ENCODE results near the gene LARP1B. TPM values are rescaled to one million over a fixed set of nuclear protein-coding genes. Genes with fewer than 3 reads are reported as not detected.

LARP1B gene
- total and polyA plus RNA-seq, 2 of the 8 experiments (the other 6 are each of a cell fraction or from before 2014, with no cell fraction given): 10.6 to 47.0 TPM

DNA sequence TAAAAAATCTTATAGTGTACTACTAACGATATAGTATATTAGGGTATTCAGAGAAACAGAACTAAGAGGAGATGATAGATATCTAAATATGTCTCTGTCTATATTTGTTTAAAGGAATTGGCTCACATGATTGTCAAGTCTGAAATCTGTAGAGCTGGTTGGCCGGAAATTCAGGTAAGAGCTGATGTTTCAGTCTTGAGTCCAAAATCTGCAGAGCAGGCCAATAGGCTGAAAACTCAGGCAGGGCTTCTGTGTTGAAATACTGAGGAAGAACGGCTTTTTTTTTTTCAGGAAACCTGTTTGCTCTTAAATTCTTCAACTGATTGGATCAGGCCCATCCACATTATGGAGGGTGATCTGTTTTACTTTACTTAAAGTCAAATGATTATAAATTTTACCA is 194.8 kb downstream of the LARP1B start:
- CTCF ChIA-PET (ENCODE audit: partially characterized antibody): no interaction called here
- Histone ChIP-seq H3K18ac (ENCODE audit: extremely low read depth, low read length) (no peak overlapping the region), H3K14ac (ENCODE audit: insufficient read length) (no peak overlapping the region), H2BK12ac (ENCODE audit: low read depth, low read length) (no peak overlapping the region), H2BK20ac (ENCODE audit: low read length) (no peak overlapping the region), H3K9me3 (ENCODE audit: insufficient read depth in 2 of 2, low read depth in 1 of 2, low read length in 1 of 2) (peaks cover 3 to 7% of the 10 kb centered on the region in 2 experiments; a peak in 1 of 4 replicates), H2AFZ (ENCODE audit: low read length) (no peak overlapping the region), H3K4me2 (ENCODE audit: insufficient read depth in 1 of 2, low read depth in 2 of 2, low read length in 2 of 2) (no peak overlapping the region), H3K23ac (ENCODE audit: insufficient read length) (no peak overlapping the region), H4K20me1 (replicated peaks in 1 of 2; ENCODE audit: control insufficient read depth in 1 of 2, insufficient read depth in 2 of 2, low read length in 2 of 2) (no peaks in the 10 kb centered on the region), H3K4ac (replicated peaks; ENCODE audit: insufficient read length, low read depth, low read length) (no peak overlapping the region), H2BK15ac (ENCODE audit: low read length) (no peak overlapping the region), H4K91ac (replicated peaks; ENCODE audit: insufficient read length, low read length) (no peak overlapping the region), H3K56ac (replicated peaks; ENCODE audit: insufficient read length, low read depth, low read length) (no peak overlapping the region), H3K27ac (ENCODE audit: low read depth, low read length) (no peak overlapping the region), H3K4me3 (ENCODE audit: extremely low read depth in 1 of 4, insufficient read depth in 2 of 4, low read depth in 3 of 4, low read length in 4 of 4) (no peak overlapping the region), H3K36me3 (ENCODE audit: control insufficient read depth in 2 of 4, insufficient read depth in 4 of 4, low read length in 3 of 4) (no peaks in the 10 kb centered on the region), H3K4me1 (replicated peaks in 1 of 4; ENCODE audit: control insufficient read depth in 3 of 4, insufficient read depth in 4 of 4, low read length in 3 of 4) (peaks cover 0 to 4% (median 3%) of the 10 kb centered on the region in 4 experiments; a peak in 3 of 7 replicates), H3K79me2 (ENCODE audit: control insufficient read depth in 1 of 2, insufficient read depth in 2 of 2, low read length in 2 of 2) (no peaks in the 10 kb centered on the region), H2BK120ac (replicated peaks; ENCODE audit: low read depth, low read length) (no peak overlapping the region), H3K27me3 (replicated peaks in 1 of 4; ENCODE audit: control insufficient read depth in 3 of 4, extremely low read depth in 1 of 4, insufficient read depth in 3 of 4, low read length in 3 of 4) (no peaks in the 10 kb centered on the region), H3K9ac (replicated peaks in 1 of 4; ENCODE audit: extremely low read depth in 1 of 4, low read depth in 3 of 4, low read length in 3 of 4) (no peak overlapping the region), H3K79me1 (ENCODE audit: low read depth, low read length) (no peaks in the 10 kb centered on the region), H2BK5ac (ENCODE audit: low read depth, low read length) (no peak overlapping the region), H3K23me2 (ENCODE audit: low read depth, low read length) (no peaks in the 10 kb centered on the region), H2AK5ac (ENCODE audit: low read depth, low read length) (no peak overlapping the region), H4K8ac (ENCODE audit: extremely low read depth, insufficient read depth, low read length) (no peak overlapping the region), H4K5ac (ENCODE audit: insufficient read length, low read depth, low read length) (no peak overlapping the region)
- FAIRE-seq (no peak), DNase-seq (ENCODE audit: low read depth in 1 of 2, low spot score in 2 of 2) (no peak)
- 83% methylated on average over 3 of the region's 3 CpGs; no CpG with 5 or more reads in 1 of the 2 experiments for WGBS, 2 experiments (ENCODE audit: extremely low coverage in 1 of 2, insufficient coverage in 1 of 2, insufficient read length in 1 of 2, insufficient replicate concordance in 2 of 2, low coverage in 1 of 2, low lambda C conversion rate in 2 of 2, missing lambda C conversion rate in 1 of 2)
- POLR2A ChIA-PET (ENCODE audit: partially characterized antibody): no interaction called here
- TF ChIP-seq GABPA (IDR thresholded peaks at IDR 0.05; ENCODE audit: borderline replicate concordance, insufficient read depth, low read length) (no peak), BCL11A (IDR thresholded peaks at IDR 0.05; ENCODE audit: low read depth in 2 of 2, low read length in 2 of 2) (no peak), EGR1 (IDR thresholded peaks at IDR 0.05; ENCODE audit: borderline replicate concordance, low read depth, low read length) (no peak), FOSL1 (IDR thresholded peaks at IDR 0.05; ENCODE audit: insufficient read depth, low read depth, low read length) (no peak), NANOG (IDR thresholded peaks at IDR 0.05; ENCODE audit: insufficient read depth, low read depth, low read length, poor library complexity, severe bottlenecking) (no peak), CBX8 (IDR thresholded peaks at IDR 0.05; ENCODE audit: borderline replicate concordance, low read depth, low read length) (no peak), TBP (IDR thresholded peaks at IDR 0.05; ENCODE audit: low read depth, low read length) (no peak), SRF (IDR thresholded peaks at IDR 0.05; ENCODE audit: low read depth, low read length) (no peak), CHD1 (IDR thresholded peaks at IDR 0.05; ENCODE audit: low read depth, low read length) (no peak), RBBP5 (IDR thresholded peaks at IDR 0.05; ENCODE audit: borderline replicate concordance, low read depth, low read length) (no peak), RNF2 (IDR thresholded peaks at IDR 0.05; ENCODE audit: borderline replicate concordance, low read depth, low read length, missing control alignments, poor library complexity, severe bottlenecking) (no peak)
- TF ChIP-seq, protein P1, sequence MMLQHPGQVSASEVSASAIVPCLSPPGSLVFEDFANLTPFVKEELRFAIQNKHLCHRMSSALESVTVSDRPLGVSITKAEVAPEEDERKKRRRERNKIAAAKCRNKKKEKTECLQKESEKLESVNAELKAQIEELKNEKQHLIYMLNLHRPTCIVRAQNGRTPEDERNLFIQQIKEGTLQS (IDR thresholded peaks at IDR 0.05; ENCODE audit: insufficient read depth, low read depth, low read length): no peak

Measured in H1 (cell line).